Stimulated activated CD4-positive, alpha-beta T cell treated with anti-CD3 and anti-CD28 coated beads, Interleukin-15, amount 100 ng/mL, for 48 hours (primary cell): Measurements from ENCODE around the gene COL5A1.
"Not testable (repeated sequence)": the region's sequence is repeated elsewhere in the genome, so short reads cannot be mapped to it uniquely, and the experiment has no call there.

Experiments used
- DNase-seq, 2 donors: peaks; one replicate each; pipeline ENCODE4 v3.0.0-alpha.2; 2020; ENCODE audit warnings: low read depth in 2 of 2

COL5A1 gene

DNA sequence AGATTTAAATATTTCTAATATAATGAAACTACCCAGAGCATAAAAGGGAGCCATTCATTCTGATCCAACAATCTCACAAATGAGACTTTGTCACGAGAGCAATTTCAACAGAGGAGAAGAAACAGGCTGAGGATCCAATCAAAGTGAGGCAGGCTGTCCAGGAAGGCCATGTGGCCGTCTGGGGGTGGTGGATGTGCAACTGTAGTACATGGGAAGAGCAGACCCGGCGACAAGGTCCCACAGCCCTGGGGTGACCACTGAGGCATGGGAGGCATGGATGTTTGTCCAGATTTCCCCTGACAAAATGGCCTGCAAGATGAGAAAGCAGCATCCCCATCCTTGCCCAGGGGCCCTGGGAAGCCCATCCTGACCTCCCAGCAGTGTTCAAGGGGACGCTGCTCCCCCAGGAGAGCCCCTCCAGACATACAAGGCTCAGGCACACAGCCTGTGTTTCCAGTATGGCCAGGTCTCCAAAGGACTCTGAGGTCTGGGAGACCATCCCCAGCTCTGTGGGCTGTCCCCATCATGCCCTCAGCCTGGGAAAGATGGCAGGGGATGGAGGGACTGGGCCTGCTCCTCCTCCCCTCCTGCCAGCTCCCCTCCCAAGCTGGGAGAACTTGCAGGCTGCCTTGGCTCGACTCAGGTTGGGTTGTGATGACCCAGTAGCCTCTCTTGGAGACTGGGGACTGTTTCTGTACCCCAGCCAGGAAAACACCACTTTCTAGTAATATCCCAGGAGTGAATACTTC, 211.5 kb downstream of the COL5A1 start:
- no peak for DNase-seq

GRCh38 chr9:134853893-134854292, 212.3 kb downstream of the COL5A1 start:
- DNase-seq = no peak

DNA sequence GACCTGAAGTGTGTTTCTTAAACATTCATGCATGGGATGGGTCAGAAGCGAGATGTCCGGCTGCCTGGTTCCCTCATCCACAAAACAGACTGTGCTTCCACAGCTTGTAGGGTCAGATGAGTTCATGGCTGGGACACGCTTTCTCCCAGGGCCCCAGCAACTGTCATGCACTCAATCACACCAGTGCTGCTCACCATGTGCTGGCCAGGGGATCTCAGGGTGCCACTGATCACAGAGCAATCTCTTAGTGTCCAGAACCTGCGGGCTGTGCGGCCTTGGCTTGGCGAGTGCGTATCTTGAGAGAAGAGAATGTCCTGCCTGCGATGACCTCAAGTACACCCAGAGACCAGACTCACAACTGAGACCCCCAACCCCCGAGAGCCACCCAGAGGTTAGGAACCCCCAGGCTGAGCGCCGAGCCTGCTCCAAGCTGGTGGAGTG, 213.0 kb downstream of the COL5A1 start:
- DNase-seq = no peak

GRCh38 chr9:134855231-134855899, 213.8 kb downstream of the COL5A1 start:
- DNase-seq = no peak

- no peak for DNase-seq
These were observed 214.3 kb downstream of the COL5A1 start for GRCh38 chr9:134855900-134856377.

- DNase-seq = not testable (repeated sequence)
These were observed 215.8 kb downstream of the COL5A1 start for GRCh38 chr9:134857451-134857850.

DNA sequence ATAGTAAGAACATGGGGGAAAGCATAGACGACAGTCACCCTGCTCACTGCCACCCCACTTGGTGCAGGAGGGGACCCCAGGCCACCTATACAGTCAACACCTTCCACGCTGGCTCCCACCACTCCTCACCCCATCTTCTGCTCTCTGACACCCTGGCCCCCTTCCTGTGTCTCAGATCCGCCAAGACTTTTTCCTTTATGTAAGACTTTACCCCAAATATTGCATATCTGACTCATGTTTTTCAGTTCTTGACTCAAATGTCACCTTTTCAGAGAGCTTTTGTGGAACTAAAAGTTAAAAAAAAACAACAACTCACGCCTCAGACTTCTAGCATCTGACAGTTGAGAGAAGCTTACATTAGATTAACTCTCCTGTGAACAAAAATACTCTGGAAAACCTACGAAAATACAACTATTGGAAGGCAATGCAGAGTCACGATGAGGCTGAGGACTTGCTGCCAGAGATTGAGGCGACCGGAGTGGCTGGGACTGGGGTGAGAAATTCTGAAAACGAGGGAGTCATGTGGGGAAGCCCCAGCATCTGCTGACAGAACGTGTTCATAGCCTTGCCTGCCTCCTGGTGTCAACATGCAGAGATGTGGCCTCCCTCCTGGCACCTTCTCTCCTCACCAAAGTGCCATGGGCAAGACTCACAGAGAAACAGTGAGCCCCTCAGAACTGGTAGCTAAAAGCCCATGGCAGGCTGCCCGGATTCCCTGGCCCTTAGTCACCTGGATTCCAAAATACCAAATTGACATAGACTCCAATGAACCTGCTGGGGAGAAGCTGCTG, 216.6 kb downstream of the COL5A1 start:
- peak; percentile 36 to 45 for DNase-seq

- no peak for DNase-seq
These were observed 218.9 kb downstream of the COL5A1 start for GRCh38 chr9:134860510-134860909.

DNA sequence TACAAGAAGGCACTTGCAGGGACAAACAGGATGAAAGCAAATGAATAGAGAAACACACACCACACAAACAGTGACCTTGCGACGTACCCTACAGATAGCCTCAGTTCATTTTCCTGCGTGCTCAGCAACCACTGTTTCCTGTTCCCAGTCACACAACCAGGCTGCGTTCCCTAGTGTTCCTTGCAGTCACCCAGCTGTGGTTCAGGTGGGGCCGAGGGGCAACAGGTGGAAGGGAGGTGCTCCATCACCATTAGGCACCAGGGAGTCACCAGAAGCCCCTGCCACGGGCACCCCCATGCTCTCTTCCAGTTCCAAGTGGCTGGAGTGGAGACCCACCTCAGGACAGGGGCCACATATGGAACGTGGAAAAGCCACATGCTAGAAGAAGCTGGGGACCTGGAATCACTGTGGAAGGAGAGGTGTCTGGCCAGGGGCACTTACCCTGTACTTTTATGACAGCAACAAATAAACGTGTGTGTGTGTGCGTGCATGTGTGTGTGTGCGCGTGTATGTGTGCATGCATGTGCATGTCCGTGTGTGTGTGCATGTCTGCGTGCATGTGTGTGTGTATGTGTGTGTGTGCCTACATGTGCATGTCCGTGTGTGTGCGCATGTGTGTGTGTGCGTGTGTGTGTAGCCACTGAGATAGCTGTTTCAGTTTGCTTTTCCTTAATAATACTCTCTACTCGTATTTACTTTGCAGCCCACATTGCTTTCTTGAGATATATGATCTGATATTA, 220.2 kb downstream of the COL5A1 start:
- DNase-seq = no peak

- DNase-seq = no peak
These were observed 221.8 kb downstream of the COL5A1 start for GRCh38 chr9:134863306-134863902.

DNA sequence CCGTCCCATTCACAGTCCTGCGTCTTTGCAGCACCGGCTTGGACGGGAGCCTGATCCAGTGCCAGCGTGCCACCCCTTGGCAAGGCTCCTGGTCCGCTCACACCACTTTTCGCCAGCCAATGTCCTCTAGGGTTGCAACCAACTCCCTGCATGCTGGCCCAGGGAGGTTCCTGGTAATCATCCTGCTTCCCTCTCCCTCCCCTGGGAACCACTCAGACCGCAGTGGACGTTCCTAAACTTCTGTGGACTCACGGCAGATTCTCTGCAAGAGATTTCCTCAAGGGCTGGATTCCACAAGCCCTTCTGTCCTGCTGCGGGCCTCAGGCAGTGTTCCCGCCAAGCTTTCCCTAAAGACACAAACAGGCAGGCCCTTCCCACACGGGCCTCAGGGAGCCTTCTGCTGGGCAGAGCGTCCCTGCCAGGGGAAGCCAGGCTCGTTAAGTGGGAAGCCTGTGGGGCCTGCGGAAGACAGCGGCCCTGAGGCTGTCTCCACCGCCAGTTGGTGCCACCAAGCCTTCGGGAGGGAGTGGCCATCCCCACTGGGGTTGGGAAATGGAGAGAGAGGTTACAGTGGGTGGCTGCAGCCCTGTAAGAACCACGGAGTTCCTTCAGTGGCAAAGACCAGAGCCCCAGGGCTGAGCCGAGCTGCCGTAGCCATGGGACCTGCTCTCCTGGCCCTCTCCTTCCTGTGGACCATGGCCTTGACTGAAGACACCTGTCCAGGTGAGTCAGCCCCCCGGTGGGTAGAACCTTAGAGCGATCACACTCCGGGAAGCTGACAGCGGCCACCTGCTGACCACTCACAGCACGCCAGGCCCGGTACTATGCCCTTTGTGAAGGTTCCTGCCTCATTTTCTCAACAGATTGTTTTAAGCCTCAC, 222.6 kb downstream of the COL5A1 start:
- DNase-seq = no peak

DNA sequence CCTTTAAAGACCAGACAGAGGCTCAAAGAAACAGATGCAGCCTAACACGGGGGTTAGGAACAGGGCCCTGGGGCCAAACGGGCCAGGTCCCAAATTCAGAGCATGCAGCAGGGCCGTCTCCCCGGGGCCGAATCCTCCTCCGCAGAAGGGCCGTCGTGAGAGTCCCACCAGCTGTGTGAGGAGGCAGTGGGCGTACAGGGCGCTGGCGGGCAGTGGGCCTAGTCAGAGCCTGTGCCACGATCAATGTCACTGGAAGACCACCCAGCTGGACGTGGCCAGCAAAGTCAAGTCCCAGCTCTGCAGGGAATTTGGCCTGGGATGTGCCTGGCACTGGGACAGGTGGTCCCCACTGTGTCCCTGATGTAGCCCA, 223.2 kb downstream of the COL5A1 start:
- DNase-seq = no peak

DNA sequence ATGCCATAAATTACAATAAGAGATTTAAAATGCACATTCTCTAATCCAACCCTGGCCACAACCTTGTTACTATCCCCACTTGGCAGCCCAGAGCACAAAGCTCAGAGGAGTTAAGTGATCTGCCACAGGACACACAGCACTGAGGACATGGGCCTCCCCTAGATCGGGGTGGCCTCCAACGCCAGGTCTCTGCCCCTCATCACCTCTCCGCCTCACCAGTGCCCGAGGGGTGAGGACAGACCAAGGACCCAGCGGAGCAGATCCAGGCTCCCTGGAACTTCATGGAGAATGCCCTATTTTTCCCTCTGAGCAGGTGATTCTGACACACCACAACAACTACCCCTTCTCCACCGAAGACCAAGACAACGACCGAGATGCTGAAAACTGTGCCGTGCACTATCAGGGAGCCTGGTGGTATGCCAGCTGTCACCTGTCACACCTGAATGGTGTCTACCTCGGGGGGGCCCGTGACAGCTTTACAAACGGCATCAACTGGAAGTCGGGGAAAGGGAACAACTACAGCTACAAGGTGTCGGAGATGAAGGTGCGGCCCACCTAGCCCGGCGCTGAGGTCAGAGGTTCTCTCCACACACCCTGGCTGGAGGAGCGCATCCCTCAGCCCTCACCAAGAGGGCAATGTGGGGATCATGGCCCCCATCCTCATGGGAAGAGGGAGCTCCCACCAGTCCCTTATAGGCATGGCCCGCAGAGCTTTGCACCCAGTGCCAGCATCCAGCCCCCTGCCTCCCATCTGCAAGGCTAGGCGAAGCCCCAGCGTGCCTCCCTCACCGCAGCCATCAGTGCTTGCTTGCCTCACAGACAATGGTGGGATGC, 226.5 kb downstream of the COL5A1 start:
- DNase-seq = no peak

DNA sequence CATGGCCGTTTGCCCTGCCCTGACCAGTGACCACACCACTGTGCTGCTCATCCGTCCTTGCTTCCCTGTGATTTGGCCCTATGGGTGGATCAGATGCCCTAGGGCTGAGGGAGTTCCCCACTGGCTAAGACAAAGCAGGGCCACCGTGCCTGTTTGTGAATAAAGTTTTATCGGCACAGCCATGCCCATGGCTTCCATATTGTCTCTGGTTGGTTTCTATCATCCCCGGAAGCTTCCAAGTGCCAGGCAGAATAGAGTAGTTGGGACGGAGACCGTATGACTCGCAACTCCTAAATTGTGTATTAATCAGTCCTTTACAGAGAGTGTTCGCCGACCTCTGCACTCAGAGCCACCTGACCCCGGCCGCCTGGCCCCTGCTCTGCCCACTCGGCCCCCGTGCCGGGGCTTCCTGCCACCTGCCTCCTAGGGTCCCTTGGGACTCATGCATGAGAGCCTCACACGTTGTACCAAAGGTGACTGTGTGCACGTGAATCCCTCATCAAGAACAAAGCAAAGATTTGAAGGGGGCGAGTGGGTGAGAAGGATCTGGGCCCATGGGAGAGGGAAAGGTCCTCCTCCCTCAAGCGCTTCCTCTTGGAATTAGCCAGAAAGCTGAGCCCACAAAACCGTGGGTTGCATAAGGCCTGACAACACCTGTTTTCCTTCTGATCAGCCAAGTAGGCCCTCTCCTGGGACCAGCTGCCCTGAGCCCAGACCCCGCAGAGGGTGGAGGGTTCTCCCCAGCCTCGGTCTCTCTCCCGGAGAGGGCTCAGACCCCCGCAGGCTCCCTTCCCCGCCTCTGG, 227.3 kb downstream of the COL5A1 start:
- no peak for DNase-seq

DNA sequence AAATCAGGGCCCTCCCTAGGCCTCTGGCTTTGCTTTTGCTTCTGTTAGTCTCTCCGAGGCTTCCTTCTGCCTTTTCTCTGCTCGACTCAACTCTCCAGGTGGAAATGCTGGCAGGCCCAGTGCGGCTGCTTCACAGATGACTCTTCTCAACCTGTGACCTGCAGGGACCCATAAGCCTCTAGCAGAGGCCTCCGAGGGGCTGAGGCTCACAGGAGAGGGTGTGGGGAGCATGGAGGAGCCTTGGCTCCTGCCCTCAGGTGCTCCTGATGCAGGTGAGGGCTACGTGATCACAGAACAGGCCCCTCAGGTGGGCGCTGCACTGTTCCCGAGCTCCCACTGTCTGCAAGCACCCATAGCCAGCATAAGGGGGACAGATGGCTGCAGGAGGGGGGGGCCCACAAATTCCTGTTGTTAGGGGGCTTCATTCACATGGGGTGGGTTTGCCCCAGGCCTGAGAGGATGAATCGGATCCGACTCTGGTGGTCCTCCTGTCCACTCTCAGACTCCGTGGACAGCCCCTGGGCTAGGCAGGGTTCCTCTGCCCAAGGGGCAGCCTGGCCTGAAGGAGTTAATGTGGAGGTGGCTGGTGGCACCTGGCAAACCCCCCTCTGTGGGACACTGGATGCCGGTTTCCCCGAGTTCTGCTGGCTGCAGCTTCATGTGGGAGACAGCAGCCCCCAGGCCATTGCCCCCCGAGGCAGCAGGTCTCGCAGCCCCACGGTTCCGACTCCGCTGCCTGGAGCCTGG, 228.1 kb downstream of the COL5A1 start:
- DNase-seq = no peak

GRCh38 chr9:134870301-134870694, 228.7 kb downstream of the COL5A1 start:
- DNase-seq = no peak

GRCh38 chr9:134870746-134871662, 229.4 kb downstream of the COL5A1 start:
- DNase-seq = no peak
